Esophagus muscularis mucosa (tissue), 4 donors: ENCODE measurements around the gene SORCS2.

Experiments
- EP300 ChIP-seq: sonication (generic); formaldehyde crosslinking; IDR thresholded peaks from one replicate; pipeline ENCODE4 v1.6.1; 2017; ENCODE audit warnings: antibody characterized with exemption
- POLR2A ChIP-seq: fragments of 450-650 bp; IDR thresholded peaks from one replicate; pipeline ENCODE4 v1.6.1; 2017; ENCODE audit warnings: antibody characterized with exemption, moderate library complexity, mild to moderate bottlenecking, low read depth
- POLR2AphosphoS5 ChIP-seq, 2 donors: sonication (generic); formaldehyde crosslinking; IDR thresholded peaks; one replicate each; pipeline ENCODE4 v1.6.1; 2017; ENCODE audit warnings: antibody characterized with exemption in 2 of 2
- TF ChIP-seq, protein P1 (sequence below), 3 experiments: fragments of 200-600 bp in 2 of 3; fragments of 450-650 bp in 1 of 3; sonication (generic) in 2 of 3; IDR thresholded peaks; one replicate each; pipeline ENCODE4 v1.5.1; 2017 to 2019; ENCODE audit warnings: antibody characterized with exemption in 3 of 3, mild to moderate bottlenecking in 2 of 3, moderate library complexity in 1 of 3

GRCh38 chr4:7266525-7267292 is 74.4 kb downstream of the SORCS2 start:
- TF ChIP-seq, protein P1, sequence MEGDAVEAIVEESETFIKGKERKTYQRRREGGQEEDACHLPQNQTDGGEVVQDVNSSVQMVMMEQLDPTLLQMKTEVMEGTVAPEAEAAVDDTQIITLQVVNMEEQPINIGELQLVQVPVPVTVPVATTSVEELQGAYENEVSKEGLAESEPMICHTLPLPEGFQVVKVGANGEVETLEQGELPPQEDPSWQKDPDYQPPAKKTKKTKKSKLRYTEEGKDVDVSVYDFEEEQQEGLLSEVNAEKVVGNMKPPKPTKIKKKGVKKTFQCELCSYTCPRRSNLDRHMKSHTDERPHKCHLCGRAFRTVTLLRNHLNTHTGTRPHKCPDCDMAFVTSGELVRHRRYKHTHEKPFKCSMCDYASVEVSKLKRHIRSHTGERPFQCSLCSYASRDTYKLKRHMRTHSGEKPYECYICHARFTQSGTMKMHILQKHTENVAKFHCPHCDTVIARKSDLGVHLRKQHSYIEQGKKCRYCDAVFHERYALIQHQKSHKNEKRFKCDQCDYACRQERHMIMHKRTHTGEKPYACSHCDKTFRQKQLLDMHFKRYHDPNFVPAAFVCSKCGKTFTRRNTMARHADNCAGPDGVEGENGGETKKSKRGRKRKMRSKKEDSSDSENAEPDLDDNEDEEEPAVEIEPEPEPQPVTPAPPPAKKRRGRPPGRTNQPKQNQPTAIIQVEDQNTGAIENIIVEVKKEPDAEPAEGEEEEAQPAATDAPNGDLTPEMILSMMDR (IDR thresholded peaks at IDR 0.05): no peak
- TF ChIP-seq POLR2A (no peak), POLR2AphosphoS5 (IDR thresholded peaks at IDR 0.05) (no peak), EP300 (no peak)
